Measurements from ENCODE around the gene PRR18.

- TF ChIP-seq CTCF (conservative IDR thresholded peaks at IDR 0.05) = no peak
- no peak for TF ChIP-seq ZFX (IDR thresholded peaks at IDR 0.05)
Measured at GRCh38 chr6:166285233-166285632, 23.0 kb downstream of the PRR18 start.

Measured in C4-2B (cell line).